Measurements from ENCODE around the gene LPAR1. TPM values are rescaled to one million over a fixed set of nuclear protein-coding genes. Genes with fewer than 3 reads are reported as not detected.

Gene LPAR1
- total and polyA plus RNA-seq, 2 of the 8 experiments (the other 6 are each of a cell fraction or from before 2014, with no cell fraction given) = 3.4 to 5.1 TPM

DNA sequence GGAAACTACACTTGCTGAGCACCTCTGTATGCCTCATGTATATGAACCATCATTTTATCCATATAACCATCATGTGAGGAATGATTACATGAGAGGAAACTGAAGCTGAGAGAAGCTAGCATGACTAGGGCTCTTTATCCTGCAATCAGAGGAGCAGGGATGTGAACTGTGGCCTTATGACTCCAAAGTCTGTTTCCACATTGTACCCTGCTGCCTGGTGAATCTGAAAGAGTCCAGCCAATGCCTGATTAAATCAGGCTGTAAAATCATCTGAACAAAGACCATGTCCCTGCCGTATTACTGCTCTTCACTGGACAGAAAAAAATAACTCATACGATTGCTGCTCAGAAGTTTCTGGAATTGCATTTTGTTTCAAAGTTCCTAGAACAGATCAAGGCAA is 67.0 kb downstream of the LPAR1 start (continued):
- TF ChIP-seq, protein P1, sequence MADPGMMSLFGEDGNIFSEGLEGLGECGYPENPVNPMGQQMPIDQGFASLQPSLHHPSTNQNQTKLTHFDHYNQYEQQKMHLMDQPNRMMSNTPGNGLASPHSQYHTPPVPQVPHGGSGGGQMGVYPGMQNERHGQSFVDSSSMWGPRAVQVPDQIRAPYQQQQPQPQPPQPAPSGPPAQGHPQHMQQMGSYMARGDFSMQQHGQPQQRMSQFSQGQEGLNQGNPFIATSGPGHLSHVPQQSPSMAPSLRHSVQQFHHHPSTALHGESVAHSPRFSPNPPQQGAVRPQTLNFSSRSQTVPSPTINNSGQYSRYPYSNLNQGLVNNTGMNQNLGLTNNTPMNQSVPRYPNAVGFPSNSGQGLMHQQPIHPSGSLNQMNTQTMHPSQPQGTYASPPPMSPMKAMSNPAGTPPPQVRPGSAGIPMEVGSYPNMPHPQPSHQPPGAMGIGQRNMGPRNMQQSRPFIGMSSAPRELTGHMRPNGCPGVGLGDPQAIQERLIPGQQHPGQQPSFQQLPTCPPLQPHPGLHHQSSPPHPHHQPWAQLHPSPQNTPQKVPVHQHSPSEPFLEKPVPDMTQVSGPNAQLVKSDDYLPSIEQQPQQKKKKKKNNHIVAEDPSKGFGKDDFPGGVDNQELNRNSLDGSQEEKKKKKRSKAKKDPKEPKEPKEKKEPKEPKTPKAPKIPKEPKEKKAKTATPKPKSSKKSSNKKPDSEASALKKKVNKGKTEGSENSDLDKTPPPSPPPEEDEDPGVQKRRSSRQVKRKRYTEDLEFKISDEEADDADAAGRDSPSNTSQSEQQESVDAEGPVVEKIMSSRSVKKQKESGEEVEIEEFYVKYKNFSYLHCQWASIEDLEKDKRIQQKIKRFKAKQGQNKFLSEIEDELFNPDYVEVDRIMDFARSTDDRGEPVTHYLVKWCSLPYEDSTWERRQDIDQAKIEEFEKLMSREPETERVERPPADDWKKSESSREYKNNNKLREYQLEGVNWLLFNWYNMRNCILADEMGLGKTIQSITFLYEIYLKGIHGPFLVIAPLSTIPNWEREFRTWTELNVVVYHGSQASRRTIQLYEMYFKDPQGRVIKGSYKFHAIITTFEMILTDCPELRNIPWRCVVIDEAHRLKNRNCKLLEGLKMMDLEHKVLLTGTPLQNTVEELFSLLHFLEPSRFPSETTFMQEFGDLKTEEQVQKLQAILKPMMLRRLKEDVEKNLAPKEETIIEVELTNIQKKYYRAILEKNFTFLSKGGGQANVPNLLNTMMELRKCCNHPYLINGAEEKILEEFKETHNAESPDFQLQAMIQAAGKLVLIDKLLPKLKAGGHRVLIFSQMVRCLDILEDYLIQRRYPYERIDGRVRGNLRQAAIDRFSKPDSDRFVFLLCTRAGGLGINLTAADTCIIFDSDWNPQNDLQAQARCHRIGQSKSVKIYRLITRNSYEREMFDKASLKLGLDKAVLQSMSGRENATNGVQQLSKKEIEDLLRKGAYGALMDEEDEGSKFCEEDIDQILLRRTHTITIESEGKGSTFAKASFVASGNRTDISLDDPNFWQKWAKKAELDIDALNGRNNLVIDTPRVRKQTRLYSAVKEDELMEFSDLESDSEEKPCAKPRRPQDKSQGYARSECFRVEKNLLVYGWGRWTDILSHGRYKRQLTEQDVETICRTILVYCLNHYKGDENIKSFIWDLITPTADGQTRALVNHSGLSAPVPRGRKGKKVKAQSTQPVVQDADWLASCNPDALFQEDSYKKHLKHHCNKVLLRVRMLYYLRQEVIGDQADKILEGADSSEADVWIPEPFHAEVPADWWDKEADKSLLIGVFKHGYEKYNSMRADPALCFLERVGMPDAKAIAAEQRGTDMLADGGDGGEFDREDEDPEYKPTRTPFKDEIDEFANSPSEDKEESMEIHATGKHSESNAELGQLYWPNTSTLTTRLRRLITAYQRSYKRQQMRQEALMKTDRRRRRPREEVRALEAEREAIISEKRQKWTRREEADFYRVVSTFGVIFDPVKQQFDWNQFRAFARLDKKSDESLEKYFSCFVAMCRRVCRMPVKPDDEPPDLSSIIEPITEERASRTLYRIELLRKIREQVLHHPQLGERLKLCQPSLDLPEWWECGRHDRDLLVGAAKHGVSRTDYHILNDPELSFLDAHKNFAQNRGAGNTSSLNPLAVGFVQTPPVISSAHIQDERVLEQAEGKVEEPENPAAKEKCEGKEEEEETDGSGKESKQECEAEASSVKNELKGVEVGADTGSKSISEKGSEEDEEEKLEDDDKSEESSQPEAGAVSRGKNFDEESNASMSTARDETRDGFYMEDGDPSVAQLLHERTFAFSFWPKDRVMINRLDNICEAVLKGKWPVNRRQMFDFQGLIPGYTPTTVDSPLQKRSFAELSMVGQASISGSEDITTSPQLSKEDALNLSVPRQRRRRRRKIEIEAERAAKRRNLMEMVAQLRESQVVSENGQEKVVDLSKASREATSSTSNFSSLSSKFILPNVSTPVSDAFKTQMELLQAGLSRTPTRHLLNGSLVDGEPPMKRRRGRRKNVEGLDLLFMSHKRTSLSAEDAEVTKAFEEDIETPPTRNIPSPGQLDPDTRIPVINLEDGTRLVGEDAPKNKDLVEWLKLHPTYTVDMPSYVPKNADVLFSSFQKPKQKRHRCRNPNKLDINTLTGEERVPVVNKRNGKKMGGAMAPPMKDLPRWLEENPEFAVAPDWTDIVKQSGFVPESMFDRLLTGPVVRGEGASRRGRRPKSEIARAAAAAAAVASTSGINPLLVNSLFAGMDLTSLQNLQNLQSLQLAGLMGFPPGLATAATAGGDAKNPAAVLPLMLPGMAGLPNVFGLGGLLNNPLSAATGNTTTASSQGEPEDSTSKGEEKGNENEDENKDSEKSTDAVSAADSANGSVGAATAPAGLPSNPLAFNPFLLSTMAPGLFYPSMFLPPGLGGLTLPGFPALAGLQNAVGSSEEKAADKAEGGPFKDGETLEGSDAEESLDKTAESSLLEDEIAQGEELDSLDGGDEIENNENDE (IDR thresholded peaks at IDR 0.05; ENCODE audit: insufficient replicate concordance, low read length) = no peak
- TF ChIP-seq GTF2F1 (IDR thresholded peaks at IDR 0.05; ENCODE audit: borderline replicate concordance, low read depth, low read length) (no peak), HDAC2 (IDR thresholded peaks at IDR 0.05; ENCODE audit: borderline replicate concordance in 1 of 2, low read depth in 2 of 2, low read length in 2 of 2) (no peak), FOSL1 (IDR thresholded peaks at IDR 0.05; ENCODE audit: insufficient read depth, low read depth, low read length) (no peak), KDM4A (IDR thresholded peaks at IDR 0.05; ENCODE audit: low read depth, low read length, severe bottlenecking) (no peak), EGR1 (IDR thresholded peaks at IDR 0.05; ENCODE audit: borderline replicate concordance, low read depth, low read length) (no peak), SAP30 (IDR thresholded peaks at IDR 0.05; ENCODE audit: insufficient read depth, insufficient replicate concordance, low read length) (no peak), TAF1 (IDR thresholded peaks at IDR 0.05; ENCODE audit: low read depth, low read length) (no peak), SUZ12 (IDR thresholded peaks at IDR 0.05; ENCODE audit: low read length) (no peak), JUN (IDR thresholded peaks at IDR 0.05; ENCODE audit: low read depth, low read length) (no peak)
